K562 (cell line): ENCODE results near the gene FAM200B. TPM values are rescaled to one million over a fixed set of nuclear protein-coding genes. Genes with fewer than 3 reads are reported as not detected.

Experiments
- ATAC-seq: fragments of 200-7000 bp; cut with Tn5 transposase; 3 replicates; pipeline ENCODE4 v1.9.1; 2020; ENCODE audit warnings: moderate library complexity
- BruUV-seq: library from RNA; stranded (reverse); fragments of 400-500 nt; replicated peaks from 2 replicates; lab custom pipeline; 2021; lab: Mats Ljungman, UMichigan
- CTCF ChIA-PET: fragments of 300-600 bp; formaldehyde crosslinking; extraction: SDS; loops from one replicate; lab custom pipeline; 2021; ENCODE audit warnings: low intra/inter-chr PET ratio; lab: Yijun Ruan, JAX
- POLR2A ChIA-PET: fragments of 300-600, 350-650 bp; sonication (Branson Sonifier 250); formaldehyde crosslinking; extraction: SDS; loops from one replicate; lab custom pipeline; 2021; ENCODE audit warnings: antibody characterized with exemption, inconsistent platforms; lab: Yijun Ruan, JAX
- DNase-seq, 4 experiments: peaks; one replicate each; pipeline versions ENCODE4 v3.0.0 to v3.0.0-alpha.2; 2011 to 2018; ENCODE audit warnings: low spot score in 3 of 4, mixed read lengths in 3 of 4; ENCODE audit errors: extremely low read depth in 1 of 4
- FAIRE-seq: peaks from 2 replicates; lab custom pipeline; 2011; peaks lifted over from hg19 to GRCh38; lab: Jason Lieb, UNC
- H2AFZ ChIP-seq: 2 replicates; pipeline ENCODE4 v1.6.0; 2011; ENCODE audit warnings: low read depth, low read length, control low read depth, inconsistent platforms
- H3K27ac ChIP-seq: fragments of 200-600 bp; 3 replicates; pipeline ENCODE4 v1.8.0; 2011; ENCODE audit warnings: low read depth, mild to moderate bottlenecking, control low read depth, inconsistent platforms, low read length, moderate library complexity, mixed read lengths; ENCODE audit errors: extremely low read depth
- H3K27me3 ChIP-seq, 2 experiments: fragments of 300-600 bp in 1 of 2; 2 replicates in 1 of 2; 3 replicates in 1 of 2; pipeline versions ENCODE4 v1.6.0 to v1.8.0; 2011; ENCODE audit warnings: inconsistent platforms in 2 of 2, low read length in 2 of 2, mild to moderate bottlenecking in 1 of 2, mixed read lengths in 1 of 2, moderate library complexity in 1 of 2; ENCODE audit not compliant: control insufficient read depth in 2 of 2, insufficient read depth in 2 of 2
- H3K36me3 ChIP-seq: fragments of 300-600 bp; 3 replicates; pipeline ENCODE4 v1.8.0; 2011; ENCODE audit warnings: mild to moderate bottlenecking, low read length, inconsistent platforms; ENCODE audit not compliant: control insufficient read depth, insufficient read depth
- H3K4me1 ChIP-seq, 2 experiments: fragments of 200-600 bp in 1 of 2; replicated peaks in 1 of 2; 2 replicates in 1 of 2; 3 replicates in 1 of 2; pipeline versions ENCODE4 v1.5.1 to v1.8.0; 2011; ENCODE audit warnings: inconsistent platforms in 2 of 2, low read length in 2 of 2, mild to moderate bottlenecking in 1 of 2, mixed read lengths in 1 of 2, moderate library complexity in 1 of 2; ENCODE audit not compliant: control insufficient read depth in 2 of 2, insufficient read depth in 2 of 2
- H3K4me2 ChIP-seq: 2 replicates; pipeline ENCODE4 v1.6.1; 2011; ENCODE audit warnings: low read length, control low read depth, inconsistent platforms, mixed read lengths; ENCODE audit not compliant: insufficient read depth
- H3K4me3 ChIP-seq: fragments of 200-600 bp; sonication (generic), shearing (Covaris generic); 2 replicates; pipeline ENCODE4 v1.5.1; 2016; ENCODE audit warnings: control low read depth, inconsistent platforms
- H3K79me2 ChIP-seq: fragments of 200-600 bp; 3 replicates; pipeline ENCODE4 v1.8.0; 2011; ENCODE audit warnings: low read length, inconsistent platforms; ENCODE audit not compliant: control insufficient read depth, insufficient read depth
- H3K9ac ChIP-seq, 2 experiments: 2 replicates each; pipeline versions ENCODE4 v1.6.0 to v1.6.1; 2011; ENCODE audit warnings: low read depth in 2 of 2, low read length in 2 of 2, control low read depth in 1 of 2, inconsistent platforms in 1 of 2, mild to moderate bottlenecking in 1 of 2, mixed read lengths in 1 of 2; ENCODE audit not compliant: insufficient read depth in 1 of 2
- H3K9me1 ChIP-seq: one replicate; pipeline ENCODE4 v1.6.0; 2011; ENCODE audit warnings: inconsistent platforms, mild to moderate bottlenecking, low read length, moderate library complexity; ENCODE audit not compliant: control insufficient read depth, insufficient read depth
- H3K9me3 ChIP-seq: replicated peaks from 2 replicates; pipeline ENCODE4 v1.5.1; 2011; ENCODE audit warnings: low read depth, low read length, inconsistent platforms; ENCODE audit not compliant: control insufficient read depth, insufficient read depth
- H4K20me1 ChIP-seq: replicated peaks from 2 replicates; pipeline ENCODE4 v1.6.1; 2011; ENCODE audit warnings: low read length, inconsistent platforms, mixed read lengths; ENCODE audit not compliant: control insufficient read depth, insufficient read depth
- E2F5 ChIP-seq: sonication (generic); formaldehyde crosslinking; IDR thresholded peaks from 2 replicates; pipeline ENCODE4 v1.8.0; 2022; ENCODE audit warnings: mild to moderate bottlenecking, missing genetic modification reagents
- EWSR1 ChIP-seq: fragments of 450-650 bp; IDR thresholded peaks from 2 replicates; pipeline ENCODE4 v1.6.1; 2018; ENCODE audit warnings: borderline replicate concordance, mild to moderate bottlenecking, low read depth, moderate library complexity; ENCODE audit not compliant: partially characterized antibody
- FOXK2 ChIP-seq, 2 experiments: fragments of 450-650 bp; IDR thresholded peaks in 1 of 2; conservative IDR thresholded peaks in 1 of 2; 2 replicates each; pipeline ENCODE4 v1.6.1; 2016; ENCODE audit warnings: low read depth in 2 of 2, mild to moderate bottlenecking in 1 of 2
- MTF1 ChIP-seq: fragments of 250-450 bp; sonication (Bioruptor Pico); IDR thresholded peaks from 2 replicates; pipeline ENCODE4 v1.9.0; 2021; ENCODE audit warnings: moderate library complexity, mild to moderate bottlenecking, inconsistent platforms, borderline replicate concordance
- NR3C1 ChIP-seq: sonication (generic); formaldehyde crosslinking; IDR thresholded peaks from 2 replicates; pipeline ENCODE4 v1.8.1; 2022; ENCODE audit warnings: missing genetic modification reagents
- PHF20 ChIP-seq: fragments of 450-650 bp; IDR thresholded peaks from 2 replicates; pipeline ENCODE4 v1.6.1; 2018; ENCODE audit not compliant: partially characterized antibody
- POLR2AphosphoS5 ChIP-seq: IDR thresholded peaks from 2 replicates; pipeline ENCODE4 v1.6.1; 2011; ENCODE audit warnings: mild to moderate bottlenecking, low read depth, low read length, moderate library complexity; ENCODE audit not compliant: control insufficient read depth, insufficient read depth
- RERE ChIP-seq: sonication (generic); formaldehyde crosslinking; IDR thresholded peaks from 2 replicates; pipeline ENCODE4 v1.8.0; 2023; ENCODE audit warnings: missing genetic modification reagents, mild to moderate bottlenecking, borderline replicate concordance
- SPI1 ChIP-seq: IDR thresholded peaks from 2 replicates; pipeline ENCODE4 v1.6.1; 2011; ENCODE audit warnings: low read depth, low read length, control low read depth, borderline replicate concordance
- TAF9B ChIP-seq: fragments of 450-650 bp; IDR thresholded peaks from 2 replicates; pipeline ENCODE4 v1.6.1; 2018; ENCODE audit warnings: mild to moderate bottlenecking; ENCODE audit not compliant: partially characterized antibody
- XRCC4 ChIP-seq: IDR thresholded peaks from one replicate; pipeline ENCODE4 v1.6.1; 2011; ENCODE audit not compliant: insufficient read depth, insufficient read length; ENCODE audit errors: extremely low read depth
- ZNF212 ChIP-seq: fragments of 450-650 bp; formaldehyde crosslinking; IDR thresholded peaks from 2 replicates; pipeline ENCODE4 v1.4.0; 2020; ENCODE audit warnings: mild to moderate bottlenecking
- ZNF280B ChIP-seq: fragments of 250-450 bp; sonication (Bioruptor Pico); IDR thresholded peaks from 2 replicates; pipeline ENCODE4 v1.5.1; 2021; ENCODE audit warnings: mild to moderate bottlenecking
- ZNF316 ChIP-seq: fragments of 450-650 bp; IDR thresholded peaks from 2 replicates; pipeline ENCODE4 v1.6.1; 2016
- ZNF551 ChIP-seq: fragments of 250-450 bp; sonication (Bioruptor Pico); IDR thresholded peaks from 2 replicates; pipeline ENCODE4 v1.5.0; 2021; ENCODE audit warnings: mild to moderate bottlenecking, moderate library complexity
- ZNF57 ChIP-seq: fragments of 450-650 bp; formaldehyde crosslinking; IDR thresholded peaks from 2 replicates; pipeline ENCODE4 v1.4.0; 2020; ENCODE audit warnings: mild to moderate bottlenecking, moderate library complexity
- ZZZ3 ChIP-seq: fragments of 450-650 bp; IDR thresholded peaks from 2 replicates; pipeline ENCODE4 v1.6.1; 2016; ENCODE audit warnings: antibody characterized with exemption, mild to moderate bottlenecking, moderate library complexity
- WGBS: fragments of 100-300 bp; shearing (Covaris generic); methylation state at CpG from one replicate; pipeline ENCODE4 v1.1.6; 2016; ENCODE audit warnings: low coverage, mixed read lengths; ENCODE audit not compliant: insufficient coverage; ENCODE audit errors: missing lambda C conversion rate; 5-methylcytosine and 5-hydroxymethylcytosine counted together
- in situ Hi-C: fragments of 300-500 bp; cut with MboI; formaldehyde crosslinking; loops from 4 replicates; pipeline ENCODE4 v1.15.0; 2018; ENCODE audit warnings: inconsistent platforms, mixed read lengths
- intact Hi-C: fragments of 100-400 bp; cut with micrococcal nuclease; formaldehyde crosslinking; loops from 2 replicates; pipeline ENCODE4 v1.14.2; 2022
- polyA plus RNA-seq, 8 experiments: library from polyadenylated mRNA; depleted of rRNA in 4 of 8; stranded (reverse) in 5 of 8; unstranded in 3 of 8; fragments of >200 nt; fragmentation: Nextera tagmentation in 2 of 8; fragmentation: Illumina TruSeq in 1 of 8; extraction: Ambion mirVana in 2 of 8; extraction: Trizol in 1 of 8; gene quantifications; 2 replicates each; pipeline versions ENCODE4 v1.2.1 to v1.2.3, GENCODE V29; 2011 to 2014; ENCODE audit warnings: inconsistent platforms in 1 of 8, missing spikeins in 1 of 8
- total RNA-seq, 7 experiments: library from RNA; depleted of rRNA in 6 of 7; stranded (reverse); fragments of >200 nt in 6 of 7; fragmentation: Illumina TruSeq in 2 of 7; extraction: Trizol in 2 of 7; gene quantifications; 2 replicates each; pipeline versions ENCODE4 v1.2.1 to v1.2.3, GENCODE V29; 2011 to 2021; ENCODE audit warnings: low replicate concordance in 1 of 7

The FAM200B gene
- total and polyA plus RNA-seq, 9 of the 15 experiments (the other 6 are each of a cell fraction or from before 2014, with no cell fraction given): 17.4 to 48.0 (median 25.5) TPM

- in situ Hi-C loops: no loop called here
- no peaks in the 10 kb centered on the region for H3K9me3 ChIP-seq
- H3K79me2 ChIP-seq: no peaks in the 10 kb centered on the region
- intact Hi-C loops: no loop called here
- H3K4me2 ChIP-seq: no peak overlapping the region
- DNase-seq (no peak), ATAC-seq (no peak), FAIRE-seq (no peak)
- no peaks in the 10 kb centered on the region; a peak in 1 of 5 replicates for H3K4me1 ChIP-seq
- H4K20me1 ChIP-seq: no peaks in the 10 kb centered on the region
- 18% methylated on average over 1 of the region's 1 CpG for whole genome bisulfite sequencing
- no peaks in the 10 kb centered on the region for H3K9me1 ChIP-seq
- no TSS peak for BruUV-seq
- H3K4me3 ChIP-seq: no peak overlapping the region
- H3K9ac ChIP-seq: no peak overlapping the region
- no peaks in the 10 kb centered on the region; a peak in 1 of 5 replicates for H3K27me3 ChIP-seq
- H2AFZ ChIP-seq: no peak overlapping the region
- POLR2A ChIA-PET: no interaction called here
- no peak overlapping the region for H3K27ac ChIP-seq
- CTCF ChIA-PET: no interaction called here
- no peaks in the 10 kb centered on the region for H3K36me3 ChIP-seq
- TF ChIP-seq MTF1 (CRISPR knock-in tag) (no peak), POLR2AphosphoS5 (no peak), ZNF57 (CRISPR knock-in tag) (no peak), PHF20 (no peak), FOXK2 (conservative IDR thresholded peaks at IDR 0.05 in 1 of 2, IDR thresholded peaks at IDR 0.05 in 1 of 2; ENCODE audit: low read depth in 2 of 2) (no peak), E2F5 (CRISPR knock-in tag) (no peak), ZZZ3 (no peak), RERE (CRISPR knock-in tag) (no peak), EWSR1 (no peak), ZNF551 (CRISPR knock-in tag) (no peak), NR3C1 (CRISPR knock-in tag) (no peak), ZNF212 (CRISPR knock-in tag) (no peak), TAF9B (no peak), SPI1 (no peak), XRCC4 (no peak), ZNF280B (CRISPR knock-in tag) (no peak), ZNF316 (no peak)
Observed at GRCh38 chr4:15714141-15714540, 32.5 kb downstream of the FAM200B start.
